Colonic mucosa (tissue), 4 donors: ENCODE measurements around the gene ZNF761. TPM values are rescaled to one million over a fixed set of nuclear protein-coding genes. Genes with fewer than 3 reads are reported as not detected.
"Not testable (repeated sequence)": the region's sequence is repeated elsewhere in the genome, so short reads cannot be mapped to it uniquely, and the experiment has no call there.

Experiments used
- DNase-seq: peaks from one replicate; pipeline ENCODE4 v3.0.0-alpha.2; 2020
- H3K27ac ChIP-seq: fragments of 200-600 bp; one replicate; pipeline ENCODE4 v1.8.0; 2021
- H3K27me3 ChIP-seq: fragments of 200-600 bp; one replicate; pipeline ENCODE4 v1.8.0; 2021
- H3K36me3 ChIP-seq: fragments of 200-600 bp; one replicate; pipeline ENCODE4 v1.8.0; 2021
- H3K4me1 ChIP-seq: fragments of 200-600 bp; one replicate; pipeline ENCODE4 v1.8.0; 2021; ENCODE audit warnings: mild to moderate bottlenecking
- H3K4me3 ChIP-seq: fragments of 200-600 bp; one replicate; pipeline ENCODE4 v1.8.0; 2021
- H3K9ac ChIP-seq, 2 donors: one replicate each; pipeline ENCODE4 v1.7.0; 2013; ENCODE audit warnings: control low read depth in 2 of 2, low read depth in 2 of 2, low read length in 2 of 2
- H3K9me3 ChIP-seq: fragments of 200-600 bp; one replicate; pipeline ENCODE4 v1.8.0; 2021
- CTCF ChIP-seq: fragments of 200-600 bp; IDR thresholded peaks from one replicate; pipeline ENCODE4 v1.8.0; 2022; ENCODE audit warnings: antibody characterized with exemption, mild to moderate bottlenecking
- intact Hi-C: fragments of 100-400 bp; cut with DNase I; formaldehyde crosslinking; loops from one replicate; pipeline ENCODE4 v1.14.1; 2022
- total RNA-seq, 2 donors: library from RNA; stranded (reverse); fragmentation: NEBNext Ultra II Directional in 1 of 2; extraction: Animal tissue kit (Norgen Biotek cat#: 25700) in 1 of 2; gene quantifications; one replicate each; pipeline ENCODE4 v1.2.1, GENCODE V29; 2021
- donor health status: healthy.
- donor health status: DM: no; HTN: no; CAD: no.
- donor health status: DM: no; HTN: no; CAD: no.

ZNF761 gene
- total RNA-seq, 2 donors from 2014 or later, result 5.6 to 10.1 TPM

- H3K4me3 ChIP-seq, result peak within 1 kb of the TSS; percentile 61
- no peaks in the 10 kb centered on the region for H3K27me3 ChIP-seq
- peak; percentile 99 for DNase-seq
- TF ChIP-seq CTCF, result no peak
- no peaks in the 10 kb centered on the region for H3K36me3 ChIP-seq
- no peaks in the 10 kb centered on the region for H3K4me1 ChIP-seq
- intact Hi-C loops, result no loop called here
- H3K9ac ChIP-seq, result peak within 1 kb of the TSS; percentile 40 to 52
- peak within 1 kb of the TSS; percentile 57 for H3K27ac ChIP-seq
- H3K9me3 ChIP-seq, result no peaks in the 10 kb centered on the region
Measured at GRCh38 chr19:53467485-53468262, 35.9 kb downstream of the ZNF761 start, which contains the start of gene ZNF813. TSS of gene ZNF813 (plus strand) at chr19:53467733. CDS start at chr19:53483823, 16,090 bp downstream.

- intact Hi-C loops, H3K36me3 ChIP-seq, DNase-seq, H3K9me3 ChIP-seq, H3K4me1 ChIP-seq, H3K27me3 ChIP-seq, H3K27ac ChIP-seq, H3K4me3 ChIP-seq, H3K9ac ChIP-seq: not testable (repeated sequence)
Measured at GRCh38 chr19:53468628-53469027, 36.8 kb downstream of the ZNF761 start.

- Histone ChIP-seq H3K27me3 (no peaks in the 10 kb centered on the region), H3K4me1 (no peaks in the 10 kb centered on the region), H3K27ac (no peak overlapping the region), H3K36me3 (no peaks in the 10 kb centered on the region), H3K9me3 (no peaks in the 10 kb centered on the region), H3K4me3 (no peak overlapping the region), H3K9ac (no peak overlapping the region)
- no peak for DNase-seq
- no peak for TF ChIP-seq CTCF
- intact Hi-C loops, result no loop called here
Measured at GRCh38 chr19:53471916-53472315, 40.1 kb downstream of the ZNF761 start.

- H3K9ac ChIP-seq, H3K4me1 ChIP-seq, intact Hi-C loops, H3K27ac ChIP-seq, H3K9me3 ChIP-seq, H3K36me3 ChIP-seq, H3K4me3 ChIP-seq, H3K27me3 ChIP-seq, DNase-seq: not testable (repeated sequence)
Measured at GRCh38 chr19:53474832-53475231, 43.0 kb downstream of the ZNF761 start.

- H3K36me3 ChIP-seq, H3K9me3 ChIP-seq, H3K27ac ChIP-seq, H3K4me1 ChIP-seq, DNase-seq, H3K27me3 ChIP-seq, H3K9ac ChIP-seq, H3K4me3 ChIP-seq, intact Hi-C loops: not testable (repeated sequence)
Measured at GRCh38 chr19:53475470-53475869, 43.7 kb downstream of the ZNF761 start.

- not testable (repeated sequence) for H3K36me3 ChIP-seq, H3K9me3 ChIP-seq, H3K27me3 ChIP-seq
Measured at GRCh38 chr19:53483751-53484150, 52.0 kb downstream of the ZNF761 start.

GRCh38 chr19:53485046-53486004 is 53.5 kb downstream of the ZNF761 start:
- peaks cover 3% of the 10 kb centered on the region for H3K36me3 ChIP-seq
- intact Hi-C loops, result no loop called here
- H3K27me3 ChIP-seq, result no peaks in the 10 kb centered on the region
- no peaks in the 10 kb centered on the region for H3K4me1 ChIP-seq
- no peak for DNase-seq
- TF ChIP-seq CTCF, result no peak
- peaks cover 4% of the 10 kb centered on the region for H3K9me3 ChIP-seq
- no peak overlapping the region for H3K27ac ChIP-seq
- H3K9ac ChIP-seq, result no peak overlapping the region
- H3K4me3 ChIP-seq, result no peak overlapping the region

More at GRCh38 chr19:53483751-53484150, 52.0 kb downstream of the ZNF761 start:
- DNase-seq, H3K9ac ChIP-seq, H3K27ac ChIP-seq, H3K4me3 ChIP-seq, H3K4me1 ChIP-seq, intact Hi-C loops: not testable (repeated sequence)
